Endothelial cell of umbilical vein (primary cell): ENCODE measurements around the gene CPXM2. TPM values are rescaled to one million over a fixed set of nuclear protein-coding genes. Genes with fewer than 3 reads are reported as not detected.

ENCODE experiments used
- BruUV-seq: library from RNA; stranded (reverse); fragments of 400-500 nt; replicated peaks from 2 replicates; lab custom pipeline; 2021; lab: Mats Ljungman, UMichigan
- CTCF ChIA-PET: fragments of 300-600, 350-600 bp; sonication (Branson Sonifier 250); formaldehyde crosslinking; loops from one replicate; lab custom pipeline; 2021; ENCODE audit warnings: antibody characterized with exemption, inconsistent platforms; lab: Charles Lee
- POLR2A ChIA-PET: fragments of 300-600, 350-600 bp; sonication (Branson Sonifier 250); formaldehyde crosslinking; loops from one replicate; lab custom pipeline; 2021; ENCODE audit warnings: antibody characterized with exemption, inconsistent platforms; lab: Charles Lee
- DNase-seq: peaks from one replicate; pipeline ENCODE4 v3.0.0-alpha.2; 2011; ENCODE audit warnings: low read depth, low spot score
- FAIRE-seq: peaks from 2 replicates; lab custom pipeline; 2011; peaks lifted over from hg19 to GRCh38; lab: Jason Lieb, UNC
- H2AFZ ChIP-seq: 2 replicates; pipeline ENCODE4 v1.6.0; 2012; ENCODE audit warnings: low read depth, low read length, control low read depth, inconsistent platforms
- H3K27ac ChIP-seq: 2 replicates; pipeline ENCODE4 v1.5.1; 2011; ENCODE audit warnings: low read depth, mild to moderate bottlenecking, control low read depth, low read length, moderate library complexity; ENCODE audit not compliant: insufficient read depth
- H3K27me3 ChIP-seq, 2 experiments: 2 replicates each; pipeline versions ENCODE4 v1.6.0 to v1.6.1; 2011; ENCODE audit warnings: low read length in 2 of 2, mixed read lengths in 1 of 2; ENCODE audit not compliant: control insufficient read depth in 2 of 2, insufficient read depth in 2 of 2
- H3K36me3 ChIP-seq, 2 experiments: 2 replicates in 1 of 2; 3 replicates in 1 of 2; pipeline ENCODE4 v1.5.1; 2011; ENCODE audit warnings: low read length in 2 of 2, mild to moderate bottlenecking in 1 of 2, moderate library complexity in 1 of 2; ENCODE audit not compliant: control insufficient read depth in 2 of 2, insufficient read depth in 2 of 2; ENCODE audit errors: extremely low read depth in 1 of 2
- H3K4me1 ChIP-seq: 3 replicates; pipeline ENCODE4 v1.5.1; 2011; ENCODE audit warnings: mild to moderate bottlenecking, low read length; ENCODE audit not compliant: control insufficient read depth, insufficient read depth; ENCODE audit errors: extremely low read depth
- H3K4me2 ChIP-seq: 2 replicates; pipeline ENCODE4 v1.6.1; 2011; ENCODE audit warnings: low read length, control low read depth, mixed read lengths; ENCODE audit not compliant: insufficient read depth
- H3K4me3 ChIP-seq, 3 experiments: fragments of 200-600 bp in 1 of 3; sonication (generic), shearing (Covaris generic) in 1 of 3; replicated peaks in 1 of 3; 2 replicates each; pipeline ENCODE4 v1.5.1; 2011 to 2016; ENCODE audit warnings: control low read depth in 3 of 3, low read length in 3 of 3, mild to moderate bottlenecking in 2 of 3, inconsistent platforms in 1 of 3, low read depth in 1 of 3, moderate library complexity in 1 of 3; ENCODE audit not compliant: insufficient read depth in 1 of 3
- H3K79me2 ChIP-seq: 2 replicates; pipeline ENCODE4 v1.6.0; 2012; ENCODE audit warnings: low read length, inconsistent platforms; ENCODE audit not compliant: control insufficient read depth, insufficient read depth
- H3K9ac ChIP-seq: replicated peaks from 2 replicates; pipeline ENCODE3; 2011; ENCODE audit warnings: low read length, control low read depth; ENCODE audit not compliant: insufficient read depth; ENCODE audit errors: extremely low read depth
- H3K9me1 ChIP-seq: replicated peaks from 3 replicates; pipeline ENCODE4 v1.6.0; 2011; ENCODE audit warnings: mild to moderate bottlenecking, low read length; ENCODE audit not compliant: control insufficient read depth, insufficient read depth; ENCODE audit errors: extremely low read depth
- H3K9me3 ChIP-seq: replicated peaks from 2 replicates; pipeline ENCODE4 v1.5.1; 2012; ENCODE audit warnings: low read length, inconsistent platforms; ENCODE audit not compliant: control insufficient read depth, insufficient read depth
- H4K20me1 ChIP-seq: replicated peaks from 2 replicates; pipeline ENCODE3; 2011; ENCODE audit warnings: mild to moderate bottlenecking, low read length; ENCODE audit not compliant: control insufficient read depth, insufficient read depth; ENCODE audit errors: extremely low read depth
- FOS ChIP-seq: IDR thresholded peaks from 2 replicates; pipeline ENCODE4 v1.6.1; 2011; ENCODE audit warnings: mild to moderate bottlenecking, low read length, moderate library complexity, borderline replicate concordance; ENCODE audit not compliant: insufficient read depth
- dilution Hi-C: fragments of 300-500 bp; cut with MboI; formaldehyde crosslinking; loops from one replicate; pipeline ENCODE4 v1.15.0; 2019; ENCODE audit warnings: low sequenced_read_pairs; ENCODE audit not compliant: extremely low pct_ligation_motif_present
- intact Hi-C: fragments of 100-400 bp; cut with micrococcal nuclease; formaldehyde crosslinking; loops from one replicate; pipeline ENCODE4 v1.10.0; 2022
- polyA plus RNA-seq, 4 experiments: library from polyadenylated mRNA; depleted of rRNA in 3 of 4; stranded (reverse) in 3 of 4; unstranded in 1 of 4; fragments of >200 nt; gene quantifications; 2 replicates each; pipeline versions ENCODE4 v1.2.1 to v1.2.3, GENCODE V29; 2011 to 2012; ENCODE audit warnings: missing spikeins in 1 of 4
- total RNA-seq: library from RNA; stranded (reverse); gene quantifications from 2 replicates; pipeline ENCODE4 v1.2.3, GENCODE V29; 2021
- TF ChIP-seq, protein P1 (sequence below), 2 donors: IDR thresholded peaks; 1 replicate in 1 of 2; 2 replicates in 1 of 2; pipeline ENCODE4 v1.5.1; 2011; ENCODE audit warnings: low read length in 2 of 2, mild to moderate bottlenecking in 2 of 2, moderate library complexity in 2 of 2, control low read depth in 1 of 2, inconsistent platforms in 1 of 2, low read depth in 1 of 2; ENCODE audit not compliant: insufficient read depth in 1 of 2; ENCODE audit errors: extremely low read depth in 1 of 2
- TF ChIP-seq, protein P2 (sequence below): IDR thresholded peaks from 2 replicates; pipeline ENCODE4 v1.6.1; 2011; ENCODE audit not compliant: insufficient read depth, insufficient read length

The CPXM2 gene
- total and polyA plus RNA-seq, 2 donors (not counting 3 experiments of a cell fraction or from before 2014, with no cell fraction given): 1.8 to 2.7 TPM

DNA sequence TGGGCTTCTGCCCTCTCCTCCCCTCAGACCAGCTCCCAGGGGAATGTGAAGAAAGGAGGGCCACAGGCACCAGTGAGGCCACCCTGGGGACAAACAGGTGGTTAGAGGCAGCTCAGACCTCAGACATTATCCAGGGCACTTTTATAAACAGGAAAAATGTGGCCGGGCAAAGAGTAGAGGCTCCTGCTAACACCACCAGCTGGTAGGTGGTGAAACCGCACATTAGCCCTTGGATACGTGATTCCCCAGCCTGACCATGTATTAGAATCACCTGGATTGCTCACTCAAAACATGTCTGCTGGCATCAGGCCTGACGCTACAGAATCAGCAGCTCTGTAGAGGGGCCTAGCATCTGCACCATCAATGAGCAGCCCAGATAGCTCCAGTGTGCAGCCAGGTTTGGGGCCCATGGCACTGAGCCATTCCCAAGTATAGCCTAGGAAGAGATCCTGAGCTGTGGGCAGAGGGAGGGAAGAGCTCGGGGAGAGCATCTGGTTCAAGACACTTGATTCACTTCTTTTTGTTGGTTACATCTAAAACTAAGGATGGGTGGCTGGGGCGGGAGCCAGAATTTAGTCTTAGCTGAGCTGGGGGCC is 188.3 kb downstream of the CPXM2 start:
- Histone ChIP-seq H3K27ac (no peak overlapping the region), H3K9me1 (no peaks in the 10 kb centered on the region), H3K4me3 (no peak overlapping the region), H3K4me2 (no peak overlapping the region), H3K36me3 (no peaks in the 10 kb centered on the region), H3K79me2 (no peaks in the 10 kb centered on the region), H3K4me1 (no peaks in the 10 kb centered on the region), H3K9ac (no peak overlapping the region), H3K27me3 (no peaks in the 10 kb centered on the region), H3K9me3 (no peaks in the 10 kb centered on the region), H2AFZ (no peak overlapping the region), H4K20me1 (no peaks in the 10 kb centered on the region)
- ChIA-PET CTCF (no interaction called here), POLR2A (no interaction called here)
- intact Hi-C loops: no loop called here
- DNase-seq (no peak), FAIRE-seq (no peak)
- no peak for TF ChIP-seq FOS
- TF ChIP-seq, protein P1, sequence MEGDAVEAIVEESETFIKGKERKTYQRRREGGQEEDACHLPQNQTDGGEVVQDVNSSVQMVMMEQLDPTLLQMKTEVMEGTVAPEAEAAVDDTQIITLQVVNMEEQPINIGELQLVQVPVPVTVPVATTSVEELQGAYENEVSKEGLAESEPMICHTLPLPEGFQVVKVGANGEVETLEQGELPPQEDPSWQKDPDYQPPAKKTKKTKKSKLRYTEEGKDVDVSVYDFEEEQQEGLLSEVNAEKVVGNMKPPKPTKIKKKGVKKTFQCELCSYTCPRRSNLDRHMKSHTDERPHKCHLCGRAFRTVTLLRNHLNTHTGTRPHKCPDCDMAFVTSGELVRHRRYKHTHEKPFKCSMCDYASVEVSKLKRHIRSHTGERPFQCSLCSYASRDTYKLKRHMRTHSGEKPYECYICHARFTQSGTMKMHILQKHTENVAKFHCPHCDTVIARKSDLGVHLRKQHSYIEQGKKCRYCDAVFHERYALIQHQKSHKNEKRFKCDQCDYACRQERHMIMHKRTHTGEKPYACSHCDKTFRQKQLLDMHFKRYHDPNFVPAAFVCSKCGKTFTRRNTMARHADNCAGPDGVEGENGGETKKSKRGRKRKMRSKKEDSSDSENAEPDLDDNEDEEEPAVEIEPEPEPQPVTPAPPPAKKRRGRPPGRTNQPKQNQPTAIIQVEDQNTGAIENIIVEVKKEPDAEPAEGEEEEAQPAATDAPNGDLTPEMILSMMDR (IDR thresholded peaks at IDR 0.05; ENCODE audit: extremely low read depth in 1 of 2, insufficient read depth in 1 of 2, low read depth in 1 of 2, low read length in 2 of 2): no peak
- TF ChIP-seq, protein P2, sequence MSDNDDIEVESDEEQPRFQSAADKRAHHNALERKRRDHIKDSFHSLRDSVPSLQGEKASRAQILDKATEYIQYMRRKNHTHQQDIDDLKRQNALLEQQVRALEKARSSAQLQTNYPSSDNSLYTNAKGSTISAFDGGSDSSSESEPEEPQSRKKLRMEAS: no peak
- dilution Hi-C loops: no loop called here
- BruUV-seq: no TSS peak

Other genes with a start within 250 kb of the CPXM2 start
- not detected in 2 replicates for gene GPR26, start 225.5 kb downstream of the CPXM2 start, total RNA-seq
- gene GPR26, start 225.5 kb downstream of the CPXM2 start, polyA plus RNA-seq: not detected in 2 replicates
- gene CHST15, start 201.8 kb upstream of the CPXM2 start, total RNA-seq: 23.1 and 29.2 TPM in 2 replicates
- 21.8 and 23.1 TPM in 2 replicates for gene CHST15, start 201.8 kb upstream of the CPXM2 start, polyA plus RNA-seq